Suprapubic skin (tissue), 4 donors: Measurements from ENCODE around the gene CENPO.

Experiments
- EP300 ChIP-seq: sonication (generic); formaldehyde crosslinking; IDR thresholded peaks from one replicate; pipeline ENCODE4 v1.6.1; 2017; ENCODE audit warnings: antibody characterized with exemption
- POLR2AphosphoS5 ChIP-seq, 3 donors: sonication (generic); formaldehyde crosslinking; IDR thresholded peaks; one replicate each; pipeline ENCODE4 v1.6.1; 2017; ENCODE audit warnings: antibody characterized with exemption in 3 of 3
- TF ChIP-seq, protein P1 (sequence below), 2 donors: fragments of 200-600 bp in 1 of 2; fragments of 450-650 bp in 1 of 2; sonication (generic) in 1 of 2; IDR thresholded peaks; one replicate each; pipeline ENCODE4 v1.5.1; 2016 to 2019; ENCODE audit warnings: antibody characterized with exemption in 2 of 2, mild to moderate bottlenecking in 1 of 2, moderate library complexity in 1 of 2

DNA sequence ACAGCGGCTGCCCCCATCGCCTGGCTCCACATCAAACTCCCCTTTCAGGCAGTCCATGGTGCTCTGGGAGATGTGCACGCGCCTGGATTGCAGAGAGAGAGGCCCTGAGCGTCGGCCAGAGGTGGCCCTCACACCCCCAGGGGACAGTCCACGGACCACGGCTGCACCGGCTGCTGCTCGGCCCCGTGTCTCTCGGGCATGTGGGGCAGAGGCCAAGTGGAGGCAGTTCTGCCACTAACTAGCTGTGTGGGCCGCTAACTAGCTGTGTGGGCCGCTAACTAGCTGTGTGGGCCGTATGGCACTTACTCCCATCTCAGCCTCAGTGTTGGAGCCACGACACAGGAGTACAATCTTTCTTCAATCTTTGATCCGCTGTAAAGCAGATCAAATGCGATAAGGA is 45.3 kb downstream of the CENPO start:
- TF ChIP-seq, protein P1, sequence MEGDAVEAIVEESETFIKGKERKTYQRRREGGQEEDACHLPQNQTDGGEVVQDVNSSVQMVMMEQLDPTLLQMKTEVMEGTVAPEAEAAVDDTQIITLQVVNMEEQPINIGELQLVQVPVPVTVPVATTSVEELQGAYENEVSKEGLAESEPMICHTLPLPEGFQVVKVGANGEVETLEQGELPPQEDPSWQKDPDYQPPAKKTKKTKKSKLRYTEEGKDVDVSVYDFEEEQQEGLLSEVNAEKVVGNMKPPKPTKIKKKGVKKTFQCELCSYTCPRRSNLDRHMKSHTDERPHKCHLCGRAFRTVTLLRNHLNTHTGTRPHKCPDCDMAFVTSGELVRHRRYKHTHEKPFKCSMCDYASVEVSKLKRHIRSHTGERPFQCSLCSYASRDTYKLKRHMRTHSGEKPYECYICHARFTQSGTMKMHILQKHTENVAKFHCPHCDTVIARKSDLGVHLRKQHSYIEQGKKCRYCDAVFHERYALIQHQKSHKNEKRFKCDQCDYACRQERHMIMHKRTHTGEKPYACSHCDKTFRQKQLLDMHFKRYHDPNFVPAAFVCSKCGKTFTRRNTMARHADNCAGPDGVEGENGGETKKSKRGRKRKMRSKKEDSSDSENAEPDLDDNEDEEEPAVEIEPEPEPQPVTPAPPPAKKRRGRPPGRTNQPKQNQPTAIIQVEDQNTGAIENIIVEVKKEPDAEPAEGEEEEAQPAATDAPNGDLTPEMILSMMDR (IDR thresholded peaks at IDR 0.05): no peak
- TF ChIP-seq POLR2AphosphoS5 (IDR thresholded peaks at IDR 0.05) (no peak), EP300 (no peak)
